Effector memory CD4-positive, alpha-beta T cell (primary cell): ENCODE results near the gene MTHFSD.

ENCODE experiments used
- DNase-seq, 3 donors: peaks; one replicate each; pipeline ENCODE4 v3.0.0-alpha.2; 2020
- H3K27ac ChIP-seq: 2 replicates; pipeline ENCODE4 v1.7.0; 2013; ENCODE audit warnings: mild to moderate bottlenecking, low read length, moderate library complexity; ENCODE audit not compliant: insufficient read depth, poor library complexity, severe bottlenecking
- H3K27me3 ChIP-seq: replicated peaks from 2 replicates; pipeline ENCODE4 v1.7.0; 2013; ENCODE audit warnings: mild to moderate bottlenecking, low read length; ENCODE audit not compliant: insufficient read depth, control insufficient read depth, poor library complexity, severe bottlenecking
- H3K36me3 ChIP-seq: 2 replicates; pipeline ENCODE4 v1.7.0; 2013; ENCODE audit warnings: mild to moderate bottlenecking, low read length, moderate library complexity; ENCODE audit not compliant: control insufficient read depth, insufficient read depth
- H3K4me1 ChIP-seq: 2 replicates; pipeline ENCODE4 v1.7.0; 2013; ENCODE audit warnings: low read length, mild to moderate bottlenecking; ENCODE audit not compliant: control insufficient read depth, insufficient read depth, poor library complexity, severe bottlenecking
- H3K4me3 ChIP-seq: 2 replicates; pipeline ENCODE4 v1.7.0; 2013; ENCODE audit warnings: low read length, low read depth, mild to moderate bottlenecking; ENCODE audit not compliant: insufficient read depth, poor library complexity, severe bottlenecking
- H3K9me3 ChIP-seq: 2 replicates; pipeline ENCODE4 v1.7.0; 2013; ENCODE audit warnings: mild to moderate bottlenecking, low read length, moderate library complexity; ENCODE audit not compliant: control insufficient read depth

MTHFSD gene

GRCh38 chr16:86499889-86500707, 54.9 kb downstream of the MTHFSD start:
- Histone ChIP-seq H3K4me3 (no peak overlapping the region), H3K4me1 (no peaks in the 10 kb centered on the region), H3K27ac (no peak overlapping the region), H3K27me3 (peaks cover 62% of the 10 kb centered on the region), H3K9me3 (no peaks in the 10 kb centered on the region), H3K36me3 (no peaks in the 10 kb centered on the region)
- DNase-seq = no peak

GRCh38 chr16:86499440-86499786, 55.6 kb downstream of the MTHFSD start:
- no peaks in the 10 kb centered on the region for H3K36me3 ChIP-seq
- no peaks in the 10 kb centered on the region for H3K9me3 ChIP-seq
- H3K4me1 ChIP-seq = no peaks in the 10 kb centered on the region
- no peak overlapping the region for H3K4me3 ChIP-seq
- DNase-seq = no peak
- peaks cover 65% of the 10 kb centered on the region for H3K27me3 ChIP-seq
- no peak overlapping the region for H3K27ac ChIP-seq

DNA sequence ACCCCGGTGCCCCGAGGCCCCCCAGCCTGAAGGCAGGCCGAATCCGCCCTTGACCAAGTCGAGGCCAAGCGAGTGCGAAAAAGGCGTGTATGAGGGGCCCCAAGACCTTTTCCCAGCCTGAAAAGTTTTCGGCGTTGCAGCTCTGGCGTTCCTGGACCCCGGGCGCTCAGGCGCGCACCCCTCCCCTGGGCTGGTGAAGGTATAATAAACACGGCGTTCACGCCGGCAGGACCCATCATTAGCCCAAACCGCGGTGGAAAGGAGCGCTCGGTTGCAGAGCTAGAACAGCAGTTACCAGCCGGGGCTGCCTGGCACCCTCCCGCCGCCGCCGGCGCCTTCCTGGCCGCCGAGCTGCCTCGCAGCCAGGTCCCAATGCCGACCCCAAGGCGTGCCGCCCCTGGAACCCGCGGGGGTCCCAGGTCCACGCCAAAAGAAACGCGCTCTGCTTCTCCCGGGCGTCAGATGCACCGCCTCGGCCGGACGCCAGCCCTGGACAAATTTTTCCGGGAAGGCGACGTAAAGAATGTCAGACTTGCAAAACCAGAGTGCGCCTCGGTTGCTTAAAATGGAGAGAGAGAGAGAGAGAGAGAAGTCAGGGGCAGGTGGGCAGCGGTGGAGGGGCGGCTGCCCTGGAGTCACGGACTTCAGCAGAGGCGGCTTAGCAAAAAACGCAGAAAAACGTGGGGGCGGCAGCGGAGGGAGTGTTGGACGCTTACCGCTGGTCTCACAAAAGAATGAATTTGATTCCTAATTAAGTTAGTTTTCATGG, 56.2 kb downstream of the MTHFSD start:
- DNase-seq = no peak
- Histone ChIP-seq H3K27ac (no peak overlapping the region), H3K4me3 (no peak overlapping the region), H3K36me3 (no peaks in the 10 kb centered on the region), H3K27me3 (peaks cover 59% of the 10 kb centered on the region), H3K9me3 (no peaks in the 10 kb centered on the region), H3K4me1 (no peaks in the 10 kb centered on the region)

DNA sequence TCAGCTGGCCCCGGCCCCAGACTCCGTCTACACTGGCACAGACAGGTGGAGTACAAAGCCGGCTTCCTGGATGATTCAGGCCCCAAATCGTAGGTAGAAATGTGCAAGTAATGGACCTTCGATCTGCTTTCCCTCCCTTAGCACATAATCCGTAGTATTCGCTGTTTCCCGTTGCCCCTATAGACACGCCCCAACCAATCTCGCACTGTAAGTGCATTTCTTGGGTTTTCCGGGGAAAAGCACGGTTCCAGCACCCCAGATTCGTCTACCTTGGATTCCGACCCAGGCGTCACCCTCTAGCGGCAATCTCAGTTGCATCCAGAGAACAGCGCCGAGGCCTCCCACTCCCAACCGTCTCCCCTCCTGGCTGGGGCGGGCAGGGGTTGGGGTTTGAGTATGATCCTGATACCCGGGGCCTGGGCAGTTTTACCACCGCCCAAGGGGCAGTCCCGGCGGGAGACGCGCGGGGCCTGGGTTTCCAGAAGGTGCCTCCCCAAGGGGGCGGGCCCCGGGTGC, 56.8 kb downstream of the MTHFSD start:
- H3K9me3 ChIP-seq = no peaks in the 10 kb centered on the region
- no peak overlapping the region for H3K27ac ChIP-seq
- no peak overlapping the region for H3K4me3 ChIP-seq
- H3K27me3 ChIP-seq = peaks cover 59% of the 10 kb centered on the region
- no peaks in the 10 kb centered on the region for H3K36me3 ChIP-seq
- no peaks in the 10 kb centered on the region for H3K4me1 ChIP-seq
- no peak for DNase-seq

GRCh38 chr16:86497551-86498021, 57.4 kb downstream of the MTHFSD start:
- H3K9me3 ChIP-seq = no peaks in the 10 kb centered on the region
- peaks cover 54% of the 10 kb centered on the region for H3K27me3 ChIP-seq
- no peak overlapping the region for H3K4me3 ChIP-seq
- H3K4me1 ChIP-seq = no peaks in the 10 kb centered on the region
- H3K27ac ChIP-seq = no peak overlapping the region
- no peaks in the 10 kb centered on the region for H3K36me3 ChIP-seq
- no peak for DNase-seq

- H3K9me3 ChIP-seq = no peaks in the 10 kb centered on the region
- H3K4me3 ChIP-seq = no peak overlapping the region
- no peaks in the 10 kb centered on the region for H3K36me3 ChIP-seq
- no peak for DNase-seq
- no peaks in the 10 kb centered on the region for H3K4me1 ChIP-seq
- H3K27me3 ChIP-seq = peaks cover 49% of the 10 kb centered on the region
- no peak overlapping the region for H3K27ac ChIP-seq
Measured at GRCh38 chr16:86496929-86497461, 58.0 kb downstream of the MTHFSD start.

GRCh38 chr16:86496262-86496928, 58.6 kb downstream of the MTHFSD start:
- no peak overlapping the region for H3K27ac ChIP-seq
- H3K4me1 ChIP-seq = no peaks in the 10 kb centered on the region
- DNase-seq = no peak
- no peaks in the 10 kb centered on the region for H3K36me3 ChIP-seq
- H3K4me3 ChIP-seq = no peak overlapping the region
- H3K9me3 ChIP-seq = no peaks in the 10 kb centered on the region
- H3K27me3 ChIP-seq = peaks cover 45% of the 10 kb centered on the region

DNA sequence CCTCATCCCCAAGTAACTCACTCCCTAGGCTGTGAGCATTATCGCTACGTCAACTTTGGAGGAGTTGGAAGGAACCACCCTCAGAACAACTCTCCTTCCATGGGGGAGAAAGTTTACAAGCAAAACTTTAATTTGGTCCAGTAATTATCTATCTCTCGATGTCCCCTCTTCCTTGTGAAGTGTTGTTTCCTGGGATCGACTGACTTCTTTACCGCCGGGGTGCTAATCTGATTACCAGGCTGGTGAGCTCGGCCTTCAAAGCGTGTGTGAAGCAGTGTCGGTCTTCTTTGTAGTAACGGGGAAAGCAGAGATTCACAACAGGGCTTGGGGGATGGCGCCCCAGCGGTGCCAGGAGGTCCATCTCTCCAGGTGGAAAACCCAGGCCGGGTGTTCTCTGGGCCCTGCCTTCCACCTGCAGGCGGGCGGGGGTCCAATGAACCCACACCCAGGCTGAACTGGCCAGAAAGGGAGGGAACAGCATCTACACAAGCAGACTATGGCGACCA, 59.2 kb downstream of the MTHFSD start:
- Histone ChIP-seq H3K4me3 (no peak overlapping the region), H3K36me3 (no peaks in the 10 kb centered on the region), H3K4me1 (no peaks in the 10 kb centered on the region), H3K9me3 (no peaks in the 10 kb centered on the region), H3K27me3 (peaks cover 44% of the 10 kb centered on the region), H3K27ac (no peak overlapping the region)
- no peak for DNase-seq

- H3K4me1 ChIP-seq = no peaks in the 10 kb centered on the region
- DNase-seq = no peak
- H3K27ac ChIP-seq = no peak overlapping the region
- H3K36me3 ChIP-seq = no peaks in the 10 kb centered on the region
- no peak overlapping the region for H3K4me3 ChIP-seq
- peaks cover 39% of the 10 kb centered on the region for H3K27me3 ChIP-seq
- H3K9me3 ChIP-seq = no peaks in the 10 kb centered on the region
Measured at GRCh38 chr16:86495357-86495701, 59.7 kb downstream of the MTHFSD start.
